Nephron progenitor cell (in vitro differentiated cells): Measurements from ENCODE around the gene DESI1.
"Not testable (repeated sequence)": the region's sequence is repeated elsewhere in the genome, so short reads cannot be mapped to it uniquely, and the experiment has no call there.

Experiments used
- DNase-seq: peaks from one replicate; pipeline ENCODE4 v3.0.0; 2021
- H3K27ac Mint-ChIP-seq: 2 replicates; pipeline ENCODE4 v1.8.0; 2021; ENCODE audit warnings: mild to moderate bottlenecking, moderate library complexity, mixed read lengths
- H3K27me3 Mint-ChIP-seq: 2 replicates; pipeline ENCODE4 v1.8.0; 2021; ENCODE audit warnings: mild to moderate bottlenecking, low read depth, mixed read lengths; ENCODE audit not compliant: poor library complexity
- H3K36me3 Mint-ChIP-seq: 2 replicates; pipeline ENCODE4 v1.8.0; 2021; ENCODE audit warnings: low read depth, mixed read lengths
- H3K4me1 Mint-ChIP-seq: 2 replicates; pipeline ENCODE4 v1.8.0; 2021; ENCODE audit warnings: mixed read lengths
- H3K4me3 Mint-ChIP-seq: 2 replicates; pipeline ENCODE4 v1.8.0; 2021; ENCODE audit warnings: mild to moderate bottlenecking, moderate library complexity, mixed read lengths
- H3K9me3 Mint-ChIP-seq: 2 replicates; pipeline ENCODE4 v1.8.0; 2021; ENCODE audit warnings: mild to moderate bottlenecking, moderate library complexity, mixed read lengths
- CTCF ChIP-seq: fragments of 200-600 bp; sonication (generic); IDR thresholded peaks from 2 replicates; pipeline ENCODE4 v1.5.0; 2021; ENCODE audit warnings: antibody characterized with exemption

The DESI1 gene

GRCh38 chr22:41598081-41598480 is 22.8 kb downstream of the DESI1 start:
- TF ChIP-seq CTCF: no peak

GRCh38 chr22:41597635-41597953 is 23.2 kb downstream of the DESI1 start:
- no peak overlapping the region for H3K27ac Mint-ChIP-seq
- DNase-seq: no peak
- H3K4me1 Mint-ChIP-seq: no peaks in the 10 kb centered on the region
- no peak overlapping the region for H3K4me3 Mint-ChIP-seq
- TF ChIP-seq CTCF: peak; percentile 12
- H3K9me3 Mint-ChIP-seq: no peaks in the 10 kb centered on the region
- H3K27me3 Mint-ChIP-seq: peaks cover 6% of the 10 kb centered on the region
- no peaks in the 10 kb centered on the region for H3K36me3 Mint-ChIP-seq

More at GRCh38 chr22:41598081-41598480, 22.8 kb downstream of the DESI1 start:
- H3K27me3 Mint-ChIP-seq: peaks cover 6% of the 10 kb centered on the region
- H3K4me1 Mint-ChIP-seq: no peaks in the 10 kb centered on the region
- H3K27ac Mint-ChIP-seq: peak overlapping the region; percentile 84
- H3K4me3 Mint-ChIP-seq: no peak overlapping the region
- DNase-seq: no peak
- H3K9me3 Mint-ChIP-seq: no peaks in the 10 kb centered on the region
- no peaks in the 10 kb centered on the region for H3K36me3 Mint-ChIP-seq

GRCh38 chr22:41596776-41597634 is 23.8 kb downstream of the DESI1 start:
- DNase-seq: peak; percentile 65
- H3K9me3 Mint-ChIP-seq: no peaks in the 10 kb centered on the region
- H3K4me1 Mint-ChIP-seq: no peaks in the 10 kb centered on the region
- TF ChIP-seq CTCF: peak; percentile 73
- H3K36me3 Mint-ChIP-seq: no peaks in the 10 kb centered on the region
- peaks cover 6% of the 10 kb centered on the region for H3K27me3 Mint-ChIP-seq
- H3K27ac Mint-ChIP-seq: no peak overlapping the region
- no peak overlapping the region for H3K4me3 Mint-ChIP-seq

- Mint-ChIP-seq H3K4me1 (no peaks in the 10 kb centered on the region), H3K27ac (peak overlapping the region; percentile 78), H3K36me3 (no peaks in the 10 kb centered on the region), H3K27me3 (peaks cover 6% of the 10 kb centered on the region), H3K9me3 (no peaks in the 10 kb centered on the region), H3K4me3 (no peak overlapping the region)
- no peak for DNase-seq
- TF ChIP-seq CTCF: no peak
Measured at GRCh38 chr22:41595703-41596102, 25.1 kb downstream of the DESI1 start.

- H3K36me3 Mint-ChIP-seq, H3K9me3 Mint-ChIP-seq, H3K4me3 Mint-ChIP-seq, DNase-seq, H3K27ac Mint-ChIP-seq, H3K27me3 Mint-ChIP-seq: not testable (repeated sequence)
- H3K4me1 Mint-ChIP-seq: peaks cover 13% of the 10 kb centered on the region
Measured at GRCh38 chr22:41593336-41593960, 27.4 kb downstream of the DESI1 start.

- DNase-seq: peak; percentile 100
- Mint-ChIP-seq H3K36me3 (no peaks in the 10 kb centered on the region), H3K9me3 (no peaks in the 10 kb centered on the region), H3K27ac (peak within 1 kb of the TSS; percentile 83), H3K27me3 (no peaks in the 10 kb centered on the region), H3K4me1 (peaks cover 26% of the 10 kb centered on the region), H3K4me3 (peak within 1 kb of the TSS; percentile 93)
- no peak for TF ChIP-seq CTCF
Measured at GRCh38 chr22:41589391-41590241, 31.2 kb downstream of the DESI1 start, which contains the start of gene PMM1. Gene PMM1, minus strand, starts transcription at chr22:41589840. Its CDS starts 35 bp downstream, at chr22:41589805.
